Naive B cell (primary cell): ENCODE data around the gene GMPR2. TPM values are rescaled to one million over a fixed set of nuclear protein-coding genes. Genes with fewer than 3 reads are reported as not detected.
A peak's percentile ranks its signal among the peaks of the same experiment; 100 is the strongest.

ENCODE experiments used
- ATAC-seq, 2 donors: fragments of 150-1000 bp; cut with Tn5 transposase; 2 replicates each; pipeline ENCODE4 v1.10.0; 2021; ENCODE audit warnings: low read depth in 2 of 2, mild to moderate bottlenecking in 2 of 2, moderate library complexity in 2 of 2
- DNase-seq: peaks from one replicate; pipeline ENCODE4 v3.0.0; 2022
- H3K27ac Mint-ChIP-seq, 6 donors: one replicate each; pipeline ENCODE4 v1.8.0; 2020 to 2022; ENCODE audit warnings: mild to moderate bottlenecking in 6 of 6, mixed read lengths in 6 of 6, moderate library complexity in 5 of 6, inconsistent platforms in 2 of 6
- H3K27me3 Mint-ChIP-seq, 3 donors: one replicate each; pipeline ENCODE4 v1.8.0; 2021 to 2022; ENCODE audit warnings: mixed read lengths in 3 of 3, mild to moderate bottlenecking in 1 of 3
- H3K36me3 Mint-ChIP-seq, 2 donors: one replicate each; pipeline ENCODE4 v1.8.0; 2020 to 2022; ENCODE audit warnings: mixed read lengths in 2 of 2, inconsistent platforms in 1 of 2, mild to moderate bottlenecking in 1 of 2
- H3K4me1 Mint-ChIP-seq, 3 donors: one replicate each; pipeline ENCODE4 v1.8.0; 2020 to 2022; ENCODE audit warnings: mixed read lengths in 3 of 3, inconsistent platforms in 1 of 3, mild to moderate bottlenecking in 1 of 3, moderate library complexity in 1 of 3
- H3K4me3 Mint-ChIP-seq, 8 donors: one replicate each; pipeline ENCODE4 v1.8.0; 2020 to 2022; ENCODE audit warnings: mild to moderate bottlenecking in 8 of 8, mixed read lengths in 8 of 8, moderate library complexity in 8 of 8, inconsistent platforms in 2 of 8
- H3K9me3 Mint-ChIP-seq, 7 donors: one replicate each; pipeline ENCODE4 v1.8.0; 2020 to 2022; ENCODE audit warnings: mixed read lengths in 7 of 7, mild to moderate bottlenecking in 5 of 7, inconsistent platforms in 2 of 7, moderate library complexity in 1 of 7
- polyA plus RNA-seq, 6 donors: library from polyadenylated mRNA; unstranded; fragments of 300-500 nt; fragmentation: Illumina TruSeq; gene quantifications; one replicate each; pipeline ENCODE4 v1.2.3, GENCODE V29; 2021; ENCODE audit warnings: low read depth in 6 of 6

GMPR2 gene
- polyA plus RNA-seq: 100 to 1,000 TPM in 3 of 6 donors, 10 to 100 TPM in 3; 90.3 to 120 (median 99.2) TPM

DNA sequence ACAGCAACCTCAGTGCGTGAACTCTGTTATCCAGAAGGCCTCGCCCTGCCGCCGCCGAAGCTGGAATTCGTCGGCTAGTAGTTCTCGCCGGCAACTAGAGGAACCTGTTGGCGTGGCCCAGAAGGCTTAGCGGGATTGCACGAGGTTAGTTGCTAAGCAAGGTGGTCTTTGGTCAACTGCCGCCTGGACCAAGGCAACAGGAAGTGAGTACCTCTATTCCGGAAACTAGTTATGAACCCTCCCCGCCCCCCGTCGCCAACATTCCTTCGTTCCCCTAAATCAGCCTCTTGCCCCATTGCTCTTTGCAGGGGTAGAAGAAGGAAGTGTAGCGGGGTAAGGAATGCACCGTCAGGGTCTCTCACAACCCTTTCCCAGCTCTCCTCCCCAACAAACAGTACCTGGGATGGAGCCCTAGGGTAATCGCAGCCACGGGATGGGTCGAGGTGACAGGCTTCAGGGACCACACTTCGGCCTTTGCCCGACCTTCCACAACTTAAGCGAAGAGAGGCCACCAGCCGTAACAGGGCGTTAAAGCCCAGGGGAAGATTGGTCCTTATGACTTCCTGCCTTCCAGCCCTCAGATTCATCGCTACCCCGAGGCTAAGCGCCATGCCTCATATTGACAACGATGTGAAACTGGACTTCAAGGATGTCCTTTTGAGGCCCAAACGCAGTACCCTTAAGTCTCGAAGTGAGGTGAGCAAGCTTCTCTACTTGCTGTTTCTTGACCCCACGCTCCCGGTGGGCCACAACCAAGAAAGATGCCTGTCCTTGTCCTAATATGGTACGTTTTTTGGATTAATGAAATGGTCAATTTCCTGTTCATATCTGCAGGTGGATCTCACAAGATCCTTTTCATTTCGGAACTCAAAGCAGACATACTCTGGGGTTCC lies at the start of gene GMPR2:
Gene GMPR2, plus strand, starts transcription at position 285 of the 893 bp plus-strand sequence. Its CDS starts 325 bp downstream, at position 610.
- Mint-ChIP-seq H3K4me1 (peaks cover 39 to 61% (median 50%) of the 10 kb centered on the region in 3 donors), H3K27me3 (no peaks in the 10 kb centered on the region), H3K36me3 (peaks cover 14 to 23% of the 10 kb centered on the region in 2 donors), H3K9me3 (no peaks in the 10 kb centered on the region), H3K27ac (peak within 1 kb of the TSS; percentile 85 to 98 (median 97)), H3K4me3 (peak within 1 kb of the TSS; percentile 82 to 100 (median 99))
- no peak for DNase-seq
- peak; percentile 44 for ATAC-seq

DNA sequence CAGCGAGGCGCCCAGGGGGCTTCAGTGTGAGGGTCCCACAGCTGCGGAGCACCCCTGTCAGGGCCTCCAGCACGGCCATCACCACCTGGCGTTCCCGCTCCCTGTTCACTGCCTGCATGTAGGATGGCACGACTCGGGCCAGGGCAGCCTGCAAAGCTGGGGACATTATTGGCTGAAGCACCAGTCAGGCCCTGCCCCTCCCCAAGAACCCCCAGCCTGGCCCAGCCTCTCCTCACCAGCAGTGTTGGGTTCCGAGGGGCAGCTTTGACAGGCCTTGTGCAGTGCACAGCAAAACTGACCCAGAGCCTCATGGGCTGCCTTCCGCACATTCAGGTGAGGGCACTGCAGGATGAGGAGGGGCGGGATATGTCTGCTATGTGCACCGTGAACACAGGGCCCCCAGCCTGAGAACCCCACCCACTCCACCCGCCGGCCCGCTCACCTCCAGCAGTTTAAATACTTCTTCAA lies 49.7 kb upstream of the GMPR2 start:
- DNase-seq (no peak), ATAC-seq (no peak)
- Mint-ChIP-seq H3K4me3 (no peak overlapping the region), H3K27ac (peak overlapping the region in 2 of 6 donors; percentile 21 to 63), H3K9me3 (no peaks in the 10 kb centered on the region), H3K36me3 (peaks cover 0 to 4% of the 10 kb centered on the region in 2 donors), H3K4me1 (peaks cover 22 to 33% (median 27%) of the 10 kb centered on the region in 3 donors), H3K27me3 (no peaks in the 10 kb centered on the region)

GRCh38 chr14:24184104-24184970 lies 48.4 kb upstream of the GMPR2 start:
- ATAC-seq: no peak
- Mint-ChIP-seq H3K27me3 (no peaks in the 10 kb centered on the region), H3K4me3 (peak overlapping the region in 2 of 8 donors; percentile 25 to 38), H3K27ac (no peak overlapping the region), H3K4me1 (peaks cover 22 to 36% (median 33%) of the 10 kb centered on the region in 3 donors), H3K36me3 (peaks cover 0 to 4% of the 10 kb centered on the region in 2 donors), H3K9me3 (no peaks in the 10 kb centered on the region)
- DNase-seq: no peak

GRCh38 chr14:24185026-24185425 lies 47.7 kb upstream of the GMPR2 start:
- H3K4me1 Mint-ChIP-seq: peaks cover 22 to 33% (median 26%) of the 10 kb centered on the region in 3 donors
- no peaks in the 10 kb centered on the region for H3K27me3 Mint-ChIP-seq
- peak overlapping the region in 2 of 6 donors; percentile 56 to 69 for H3K27ac Mint-ChIP-seq
- no peaks in the 10 kb centered on the region for H3K9me3 Mint-ChIP-seq
- DNase-seq (no peak), ATAC-seq (no peak)
- peak overlapping the region in 2 of 8 donors; percentile 5 to 48 for H3K4me3 Mint-ChIP-seq
- H3K36me3 Mint-ChIP-seq: peaks cover 0 to 4% of the 10 kb centered on the region in 2 donors

GRCh38 chr14:24185741-24186140 lies 47.0 kb upstream of the GMPR2 start:
- no peaks in the 10 kb centered on the region for H3K9me3 Mint-ChIP-seq
- no peaks in the 10 kb centered on the region for H3K27me3 Mint-ChIP-seq
- no peak for ATAC-seq
- H3K4me1 Mint-ChIP-seq: peaks cover 22 to 32% (median 25%) of the 10 kb centered on the region in 3 donors
- H3K4me3 Mint-ChIP-seq: peak overlapping the region in 2 of 8 donors; percentile 5 to 47
- peaks cover 0 to 4% of the 10 kb centered on the region in 2 donors for H3K36me3 Mint-ChIP-seq
- H3K27ac Mint-ChIP-seq: no peak overlapping the region
- no peak for DNase-seq

GRCh38 chr14:24186831-24187538 lies 45.7 kb upstream of the GMPR2 start:
- no peaks in the 10 kb centered on the region for H3K9me3 Mint-ChIP-seq
- peak overlapping the region in 4 of 6 donors; percentile 61 to 97 (median 72) for H3K27ac Mint-ChIP-seq
- DNase-seq (no peak), ATAC-seq (no peak)
- H3K4me1 Mint-ChIP-seq: peaks cover 22 to 36% (median 25%) of the 10 kb centered on the region in 3 donors
- peaks cover 0 to 4% of the 10 kb centered on the region in 2 donors for H3K36me3 Mint-ChIP-seq
- H3K27me3 Mint-ChIP-seq: no peaks in the 10 kb centered on the region
- H3K4me3 Mint-ChIP-seq: peak overlapping the region; percentile 7 to 98 (median 80)

DNA sequence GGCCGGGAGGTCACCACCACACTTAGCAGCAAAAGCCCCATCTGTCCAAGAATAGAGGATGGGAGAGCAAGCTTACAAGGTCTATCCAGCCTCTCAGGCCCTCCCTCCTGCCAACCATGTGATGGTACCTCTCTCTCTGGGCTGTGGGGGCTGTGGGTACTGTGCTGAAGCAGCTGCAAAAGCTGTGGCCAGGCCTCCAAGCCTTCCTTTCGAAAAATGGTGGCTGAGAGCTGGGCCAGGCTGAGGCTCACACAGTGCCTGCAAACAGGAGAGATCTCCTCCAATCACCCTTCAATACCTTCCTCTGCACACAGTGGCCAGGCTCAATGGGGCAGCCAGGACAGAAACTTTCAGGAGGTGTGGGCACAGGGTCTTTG lies 45.2 kb upstream of the GMPR2 start:
- Mint-ChIP-seq H3K4me1 (peaks cover 26 to 41% (median 26%) of the 10 kb centered on the region in 3 donors), H3K36me3 (peaks cover 0 to 2% of the 10 kb centered on the region in 2 donors), H3K27me3 (no peaks in the 10 kb centered on the region), H3K9me3 (no peaks in the 10 kb centered on the region), H3K27ac (peak overlapping the region in 4 of 6 donors; percentile 82 to 97 (median 89)), H3K4me3 (peak overlapping the region; percentile 79 to 98 (median 94))
- no peak for DNase-seq
- ATAC-seq: no peak

DNA sequence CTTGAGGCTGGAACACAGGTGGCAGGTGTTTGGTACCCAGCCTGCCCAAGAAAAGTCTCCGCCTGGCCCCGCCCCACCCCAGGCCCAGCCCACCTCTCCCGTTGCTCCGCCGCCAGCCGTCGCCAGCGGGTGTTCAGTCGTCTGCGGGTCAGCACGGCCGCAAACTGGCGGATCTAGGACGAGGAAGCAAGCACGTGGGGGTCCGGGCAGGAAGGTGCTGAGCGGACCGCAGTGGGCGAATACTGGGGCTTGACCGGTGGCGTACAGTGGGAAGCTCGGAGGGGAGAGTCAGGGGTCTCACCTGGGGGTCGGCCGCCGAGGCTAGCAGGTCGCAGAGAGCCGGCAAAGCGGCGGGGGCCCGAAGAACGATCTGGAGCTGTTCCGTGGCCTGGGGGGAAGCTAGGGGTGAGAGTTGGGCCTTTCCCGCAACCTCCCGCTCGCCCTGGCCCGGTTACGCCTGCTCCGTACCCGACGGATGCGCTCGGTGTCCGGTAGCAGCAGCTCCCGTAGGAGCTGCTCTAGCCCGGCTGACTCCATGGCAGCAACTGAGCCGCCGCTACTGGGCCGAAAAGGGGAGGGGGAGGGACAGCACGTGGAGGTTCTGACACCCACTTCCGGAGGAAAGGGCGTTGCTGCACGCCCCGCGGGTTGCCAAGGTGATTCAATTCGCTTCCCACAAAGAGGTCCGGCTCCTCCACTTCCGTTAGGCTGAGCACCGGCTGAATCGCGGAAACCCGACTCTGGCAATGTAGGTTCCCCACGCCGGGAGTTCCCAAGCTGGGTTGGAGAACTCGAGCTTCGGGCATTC lies 44.3 kb upstream of the GMPR2 start, which contains the start of gene IPO4:
Gene IPO4, minus strand, starts transcription at position 566 of the 808 bp plus-strand sequence. Its CDS starts 29 bp downstream, at position 537.
- Mint-ChIP-seq H3K9me3 (no peaks in the 10 kb centered on the region), H3K4me3 (peak within 1 kb of the TSS; percentile 79 to 98 (median 94)), H3K27me3 (no peaks in the 10 kb centered on the region), H3K27ac (peak within 1 kb of the TSS; percentile 82 to 98 (median 96)), H3K4me1 (peaks cover 28 to 48% (median 30%) of the 10 kb centered on the region in 3 donors), H3K36me3 (no peaks in the 10 kb centered on the region)
- ATAC-seq (peak; percentile 97 to 98), DNase-seq (peak; percentile 93)

DNA sequence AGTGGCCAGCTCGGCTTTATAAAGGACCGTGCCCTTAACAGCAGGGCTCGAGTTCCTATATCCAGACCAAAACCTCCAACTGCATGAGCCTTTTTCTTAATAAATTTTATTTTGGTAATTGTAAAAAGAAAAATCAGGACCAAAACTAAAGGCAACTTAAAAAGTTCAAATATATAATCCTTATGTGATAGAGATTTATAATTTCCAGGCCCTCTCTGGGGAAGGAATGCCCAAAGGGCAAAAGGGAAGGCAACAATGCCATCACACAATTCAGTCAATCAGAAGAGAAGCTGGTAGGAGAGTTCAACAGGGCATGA lies 43.7 kb upstream of the GMPR2 start:
- ATAC-seq (no peak), DNase-seq (no peak)
- Mint-ChIP-seq H3K27me3 (no peaks in the 10 kb centered on the region), H3K27ac (peak overlapping the region; percentile 82 to 98 (median 96)), H3K36me3 (no peaks in the 10 kb centered on the region), H3K4me1 (peaks cover 30 to 49% (median 32%) of the 10 kb centered on the region in 3 donors), H3K4me3 (peak overlapping the region; percentile 79 to 98 (median 94)), H3K9me3 (no peaks in the 10 kb centered on the region)

- H3K4me3 Mint-ChIP-seq: peak overlapping the region in 3 of 8 donors; percentile 6 to 98 (median 95)
- H3K36me3 Mint-ChIP-seq: no peaks in the 10 kb centered on the region
- H3K4me1 Mint-ChIP-seq: peaks cover 34 to 54% (median 36%) of the 10 kb centered on the region in 3 donors
- H3K27me3 Mint-ChIP-seq: no peaks in the 10 kb centered on the region
- peak overlapping the region; percentile 61 to 98 (median 95) for H3K27ac Mint-ChIP-seq
- no peak for ATAC-seq
- DNase-seq: no peak
- H3K9me3 Mint-ChIP-seq: no peaks in the 10 kb centered on the region
These were observed 43.3 kb upstream of the GMPR2 start for GRCh38 chr14:24189460-24189859.

DNA sequence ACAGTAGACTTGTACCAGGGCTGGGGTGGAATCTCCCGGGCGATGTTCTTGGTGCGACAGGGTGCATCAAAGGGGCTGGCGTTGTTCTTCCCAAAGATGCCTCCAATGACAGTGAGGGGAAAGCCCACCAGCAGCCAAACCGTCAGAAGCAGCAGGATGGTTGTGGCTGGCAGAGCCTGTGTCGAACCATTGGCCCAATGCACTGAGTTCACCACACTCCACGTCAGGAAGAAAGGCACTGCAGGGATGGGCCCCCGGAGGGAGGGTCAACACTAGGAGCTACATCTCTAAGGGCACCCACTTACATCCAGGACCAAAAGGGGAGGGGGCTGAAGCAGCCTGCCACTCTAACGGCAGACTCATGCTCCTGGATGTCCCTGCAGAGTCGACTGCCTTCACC lies 42.3 kb upstream of the GMPR2 start:
- H3K4me3 Mint-ChIP-seq: peak overlapping the region in 2 of 8 donors; percentile 42 to 98
- DNase-seq: no peak
- no peak for ATAC-seq
- no peaks in the 10 kb centered on the region for H3K36me3 Mint-ChIP-seq
- H3K9me3 Mint-ChIP-seq: no peaks in the 10 kb centered on the region
- H3K4me1 Mint-ChIP-seq: peaks cover 42 to 60% (median 46%) of the 10 kb centered on the region in 3 donors
- H3K27me3 Mint-ChIP-seq: no peaks in the 10 kb centered on the region
- peak overlapping the region in 2 of 6 donors; percentile 53 to 82 for H3K27ac Mint-ChIP-seq

DNA sequence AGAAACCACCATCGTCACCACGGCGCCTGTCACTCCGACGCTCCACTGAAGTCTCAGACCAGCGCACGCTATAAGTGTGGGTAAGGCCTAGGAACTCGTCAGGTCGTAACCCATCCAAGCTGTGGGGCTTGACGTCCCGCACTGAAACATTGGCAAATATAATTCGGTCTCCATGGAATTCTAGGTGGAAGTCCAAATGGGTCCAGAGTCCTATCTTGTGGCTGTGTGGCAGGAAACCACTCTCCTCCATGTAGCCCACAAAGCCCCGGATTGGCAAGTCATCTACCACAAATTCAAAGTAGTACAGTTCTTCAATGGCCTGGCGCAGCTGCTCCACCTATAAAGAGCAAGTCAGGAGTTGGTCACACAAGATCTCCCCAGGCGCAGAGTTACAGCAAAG lies 39.8 kb upstream of the GMPR2 start:
- Mint-ChIP-seq H3K4me3 (peak overlapping the region in 5 of 8 donors; percentile 16 to 43 (median 36)), H3K27ac (peak overlapping the region in 4 of 6 donors; percentile 38 to 88 (median 72)), H3K9me3 (no peaks in the 10 kb centered on the region), H3K27me3 (no peaks in the 10 kb centered on the region), H3K4me1 (peaks cover 41 to 66% (median 50%) of the 10 kb centered on the region in 3 donors), H3K36me3 (no peaks in the 10 kb centered on the region)
- no peak for DNase-seq
- ATAC-seq: no peak
